Immature natural killer cell (primary cell): ENCODE measurements around the gene ITPR1. TPM values are rescaled to one million over a fixed set of nuclear protein-coding genes. Genes with fewer than 3 reads are reported as not detected.
"Not testable (repeated sequence)": the region's sequence is repeated elsewhere in the genome, so short reads cannot be mapped to it uniquely, and the experiment has no call there.

Experiments
- DNase-seq, 3 donors: peaks; one replicate each; pipeline ENCODE4 v3.0.0; 2022; ENCODE audit warnings: mixed read lengths in 1 of 3
- H3K27ac Mint-ChIP-seq, 6 donors: one replicate each; pipeline ENCODE4 v1.8.0; 2020; ENCODE audit warnings: mixed read lengths in 6 of 6, mild to moderate bottlenecking in 5 of 6, inconsistent platforms in 4 of 6, moderate library complexity in 3 of 6
- H3K27me3 Mint-ChIP-seq, 3 donors: one replicate each; pipeline ENCODE4 v1.8.0; 2020 to 2021; ENCODE audit warnings: low read depth in 3 of 3, mild to moderate bottlenecking in 3 of 3, mixed read lengths in 3 of 3, moderate library complexity in 3 of 3, inconsistent platforms in 1 of 3
- H3K36me3 Mint-ChIP-seq, 3 donors: one replicate each; pipeline ENCODE4 v1.8.0; 2020; ENCODE audit warnings: mixed read lengths in 3 of 3, inconsistent platforms in 2 of 3, mild to moderate bottlenecking in 2 of 3
- H3K4me1 Mint-ChIP-seq, 2 donors: one replicate each; pipeline ENCODE4 v1.8.0; 2020; ENCODE audit warnings: inconsistent platforms in 2 of 2, mild to moderate bottlenecking in 2 of 2, mixed read lengths in 2 of 2, moderate library complexity in 1 of 2
- H3K4me3 Mint-ChIP-seq, 5 donors: one replicate each; pipeline ENCODE4 v1.8.0; 2020; ENCODE audit warnings: mild to moderate bottlenecking in 5 of 5, mixed read lengths in 5 of 5, inconsistent platforms in 3 of 5, moderate library complexity in 3 of 5
- H3K9me3 Mint-ChIP-seq, 6 donors: one replicate each; pipeline ENCODE4 v1.8.0; 2020; ENCODE audit warnings: mild to moderate bottlenecking in 6 of 6, mixed read lengths in 6 of 6, inconsistent platforms in 4 of 6, moderate library complexity in 3 of 6
- polyA plus RNA-seq, 3 donors: library from polyadenylated mRNA; unstranded; fragments of 300-500 nt; fragmentation: Illumina TruSeq; gene quantifications; one replicate each; pipeline ENCODE4 v1.2.3, GENCODE V29; 2021

The ITPR1 gene
- polyA plus RNA-seq, 3 donors from 2014 or later: 3.0 to 14.7 (median 7.6) TPM

DNA sequence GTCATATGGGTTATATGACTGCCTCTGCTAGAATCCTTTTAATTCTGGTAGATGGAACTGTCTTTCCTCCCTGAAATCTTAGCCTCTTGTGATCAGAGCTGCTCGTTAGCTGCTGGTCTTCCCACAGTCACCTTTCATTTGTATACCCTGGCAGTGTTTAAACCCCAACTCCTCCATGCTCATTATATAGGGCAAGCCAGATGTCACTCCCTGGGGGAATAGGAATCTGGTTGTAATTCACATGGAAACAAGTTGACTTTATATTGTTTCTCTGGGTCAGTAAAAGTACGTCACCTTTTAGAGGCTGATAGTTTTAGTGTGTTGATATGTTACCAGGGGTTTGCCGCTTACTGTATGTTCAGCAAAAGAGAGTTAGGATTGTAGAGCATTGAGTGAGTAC is 103.5 kb downstream of the ITPR1 start:
- peaks cover 17 to 56% of the 10 kb centered on the region in 2 donors for H3K4me1 Mint-ChIP-seq
- no peaks in the 10 kb centered on the region for H3K36me3 Mint-ChIP-seq
- H3K4me3 Mint-ChIP-seq: no peak overlapping the region
- no peaks in the 10 kb centered on the region for H3K9me3 Mint-ChIP-seq
- H3K27me3 Mint-ChIP-seq: peaks cover 0 to 1% (median 0%) of the 10 kb centered on the region in 3 donors
- DNase-seq: no peak
- H3K27ac Mint-ChIP-seq: peak overlapping the region in 1 of 6 donors; percentile 60

- Mint-ChIP-seq H3K9me3 (no peaks in the 10 kb centered on the region), H3K4me1 (peaks cover 17 to 56% of the 10 kb centered on the region in 2 donors), H3K4me3 (no peak overlapping the region)
These were observed 104.2 kb downstream of the ITPR1 start for GRCh38 chr3:4597208-4597985.

GRCh38 chr3:4598232-4598631 is 105.1 kb downstream of the ITPR1 start:
- Mint-ChIP-seq H3K4me1 (peaks cover 17 to 53% of the 10 kb centered on the region in 2 donors), H3K27ac (peak overlapping the region in 2 of 6 donors; percentile 12 to 21)
- H3K36me3 Mint-ChIP-seq, H3K27me3 Mint-ChIP-seq, H3K9me3 Mint-ChIP-seq, H3K4me3 Mint-ChIP-seq, DNase-seq: not testable (repeated sequence)

More at GRCh38 chr3:4597208-4597985, 104.2 kb downstream of the ITPR1 start:
- no peak for DNase-seq
- Mint-ChIP-seq H3K36me3 (no peaks in the 10 kb centered on the region), H3K27ac (peak overlapping the region in 1 of 6 donors; percentile 21), H3K27me3 (peaks cover 0 to 1% (median 1%) of the 10 kb centered on the region in 3 donors)

GRCh38 chr3:4599612-4600011 is 106.5 kb downstream of the ITPR1 start:
- no peak overlapping the region for H3K27ac Mint-ChIP-seq
- DNase-seq: no peak
- H3K4me1 Mint-ChIP-seq: peaks cover 17 to 49% of the 10 kb centered on the region in 2 donors
- no peak overlapping the region for H3K4me3 Mint-ChIP-seq
- H3K27me3 Mint-ChIP-seq: peaks cover 0 to 1% (median 0%) of the 10 kb centered on the region in 3 donors
- H3K9me3 Mint-ChIP-seq: no peaks in the 10 kb centered on the region
- H3K36me3 Mint-ChIP-seq: no peaks in the 10 kb centered on the region

DNA sequence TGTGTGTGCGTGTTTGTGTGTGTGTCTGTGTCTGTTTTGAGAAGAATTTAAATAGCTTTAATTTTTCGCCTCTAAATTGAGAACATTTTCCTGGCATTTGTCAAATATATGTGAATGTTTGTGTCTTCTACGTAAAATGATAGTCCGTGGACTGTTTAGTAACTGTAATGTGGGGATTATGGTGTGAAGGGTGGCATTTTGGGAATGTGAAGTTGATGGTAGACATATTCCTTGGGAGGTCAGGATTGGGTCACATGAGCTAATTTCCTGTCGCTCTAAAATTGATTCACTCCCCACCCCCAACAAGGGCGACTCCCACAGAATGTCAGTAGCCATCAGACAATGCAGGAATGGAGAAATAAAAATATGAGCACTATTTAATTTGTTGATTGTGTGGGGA is 107.3 kb downstream of the ITPR1 start:
- Mint-ChIP-seq H3K27ac (no peak overlapping the region), H3K4me3 (no peak overlapping the region), H3K4me1 (peaks cover 16 to 44% of the 10 kb centered on the region in 2 donors), H3K9me3 (no peaks in the 10 kb centered on the region), H3K27me3 (peaks cover 0 to 1% (median 0%) of the 10 kb centered on the region in 3 donors), H3K36me3 (no peaks in the 10 kb centered on the region)
- no peak for DNase-seq

DNA sequence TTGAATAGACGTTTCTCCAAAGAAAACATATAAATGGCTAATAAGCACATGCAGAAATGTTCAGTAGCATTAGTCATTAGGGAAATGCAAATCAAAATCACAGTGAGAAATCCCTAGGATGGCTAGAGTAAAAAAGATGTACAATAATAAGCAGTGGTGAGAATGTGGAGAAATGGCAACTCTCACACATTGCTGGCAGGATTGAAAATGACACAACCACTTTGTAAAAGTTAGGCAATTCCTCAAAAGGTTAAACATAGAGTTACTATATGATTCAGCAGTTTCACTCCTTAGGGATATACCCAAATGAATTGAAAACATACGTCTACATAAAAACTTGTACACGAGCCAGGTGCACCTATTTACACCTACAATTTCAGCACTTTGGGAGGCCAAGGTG is 108.7 kb downstream of the ITPR1 start:
- no peaks in the 10 kb centered on the region for H3K9me3 Mint-ChIP-seq
- peaks cover 0 to 1% (median 0%) of the 10 kb centered on the region in 3 donors for H3K27me3 Mint-ChIP-seq
- no peak overlapping the region for H3K4me3 Mint-ChIP-seq
- no peak for DNase-seq
- H3K27ac Mint-ChIP-seq: no peak overlapping the region
- peaks cover 13 to 51% of the 10 kb centered on the region in 2 donors for H3K4me1 Mint-ChIP-seq
- no peaks in the 10 kb centered on the region for H3K36me3 Mint-ChIP-seq

- H3K4me1 Mint-ChIP-seq: peaks cover 0 to 29% of the 10 kb centered on the region in 2 donors
- H3K4me3 Mint-ChIP-seq: no peak overlapping the region
- no peaks in the 10 kb centered on the region for H3K36me3 Mint-ChIP-seq
- H3K9me3 Mint-ChIP-seq: no peaks in the 10 kb centered on the region
- peaks cover 0 to 1% (median 0%) of the 10 kb centered on the region in 3 donors for H3K27me3 Mint-ChIP-seq
- no peak overlapping the region for H3K27ac Mint-ChIP-seq
- no peak for DNase-seq
These were observed 111.5 kb downstream of the ITPR1 start for GRCh38 chr3:4604693-4605092.

- Mint-ChIP-seq H3K27ac (no peak overlapping the region), H3K4me3 (no peak overlapping the region), H3K9me3 (no peaks in the 10 kb centered on the region), H3K36me3 (no peaks in the 10 kb centered on the region), H3K4me1 (peaks cover 2 to 18% of the 10 kb centered on the region in 2 donors), H3K27me3 (peaks cover 0 to 1% (median 0%) of the 10 kb centered on the region in 3 donors)
- no peak for DNase-seq
These were observed 113.8 kb downstream of the ITPR1 start for GRCh38 chr3:4606911-4607310.

GRCh38 chr3:4613366-4613765 is 120.2 kb downstream of the ITPR1 start:
- H3K27ac Mint-ChIP-seq: no peak overlapping the region
- no peaks in the 10 kb centered on the region for H3K9me3 Mint-ChIP-seq
- DNase-seq: no peak
- no peak overlapping the region for H3K4me3 Mint-ChIP-seq
- no peaks in the 10 kb centered on the region for H3K27me3 Mint-ChIP-seq
- H3K4me1 Mint-ChIP-seq: peaks cover 0 to 2% of the 10 kb centered on the region in 2 donors
- no peaks in the 10 kb centered on the region for H3K36me3 Mint-ChIP-seq

- Mint-ChIP-seq H3K27ac (no peak overlapping the region), H3K4me1 (peaks cover 0 to 2% of the 10 kb centered on the region in 2 donors), H3K4me3 (no peak overlapping the region), H3K36me3 (no peaks in the 10 kb centered on the region), H3K27me3 (no peaks in the 10 kb centered on the region), H3K9me3 (no peaks in the 10 kb centered on the region)
- no peak for DNase-seq
These were observed 120.9 kb downstream of the ITPR1 start for GRCh38 chr3:4614070-4614469.

DNA sequence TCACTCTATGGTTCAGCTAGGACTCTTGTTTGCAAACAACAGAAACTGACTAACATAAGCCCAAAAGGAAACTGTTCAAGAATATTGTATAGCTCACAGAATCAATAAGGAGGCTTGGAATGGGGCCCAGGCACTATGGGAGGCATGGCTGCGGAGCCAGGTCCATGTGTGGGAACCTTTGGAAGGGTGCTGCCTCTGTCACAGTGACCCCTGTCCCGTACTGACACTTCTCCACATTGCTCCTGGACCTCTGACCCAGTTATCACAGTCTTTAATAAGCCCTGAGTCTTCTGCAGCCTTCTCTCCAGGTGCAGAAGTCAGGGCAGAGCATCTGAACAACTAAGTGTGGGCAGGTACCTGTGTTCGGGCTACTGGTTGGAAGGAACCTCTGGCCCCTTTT is 121.8 kb downstream of the ITPR1 start:
- no peaks in the 10 kb centered on the region for H3K36me3 Mint-ChIP-seq
- H3K4me3 Mint-ChIP-seq: no peak overlapping the region
- no peak overlapping the region for H3K27ac Mint-ChIP-seq

GRCh38 chr3:4615750-4616149 is 122.6 kb downstream of the ITPR1 start:
- no peaks in the 10 kb centered on the region for H3K9me3 Mint-ChIP-seq
- no peak overlapping the region for H3K27ac Mint-ChIP-seq
- H3K4me1 Mint-ChIP-seq: no peaks in the 10 kb centered on the region
- no peaks in the 10 kb centered on the region for H3K27me3 Mint-ChIP-seq
- H3K4me3 Mint-ChIP-seq: no peak overlapping the region
- no peaks in the 10 kb centered on the region for H3K36me3 Mint-ChIP-seq
- DNase-seq: no peak

More for the DNA sequence above, 121.8 kb downstream of the ITPR1 start:
- no peaks in the 10 kb centered on the region for H3K9me3 Mint-ChIP-seq
- DNase-seq: no peak
- H3K27me3 Mint-ChIP-seq: no peaks in the 10 kb centered on the region
- H3K4me1 Mint-ChIP-seq: peaks cover 0 to 2% of the 10 kb centered on the region in 2 donors

DNA sequence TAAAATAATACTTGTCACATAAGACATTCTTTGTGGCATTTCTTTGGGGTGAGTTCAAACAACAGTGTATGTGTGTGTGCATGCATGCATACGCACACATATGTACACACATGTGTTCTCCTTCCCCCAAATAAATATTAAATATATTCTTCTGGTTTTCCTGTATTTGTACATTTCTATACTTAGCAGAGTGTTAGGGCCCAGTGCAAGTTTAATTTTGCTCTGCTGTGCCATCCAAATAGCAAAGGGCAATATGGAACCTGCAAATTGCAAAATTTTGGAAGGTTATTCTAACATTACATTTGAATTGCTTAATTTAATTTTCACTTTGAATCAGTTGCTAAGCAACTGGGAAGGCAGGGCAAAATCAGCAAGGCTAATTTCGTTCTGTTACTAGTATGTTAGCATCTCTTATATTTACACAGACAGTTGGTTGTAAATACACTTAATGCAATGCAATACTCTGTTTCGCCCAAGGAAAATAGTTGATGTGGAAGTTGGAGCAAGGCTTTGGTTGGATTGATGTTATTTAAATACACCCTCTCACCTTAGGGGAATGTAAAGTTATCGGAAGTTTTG is 130.4 kb downstream of the ITPR1 start:
- H3K4me3 Mint-ChIP-seq: no peak overlapping the region
- peaks cover 0 to 2% (median 0%) of the 10 kb centered on the region in 6 donors for H3K9me3 Mint-ChIP-seq
- H3K27me3 Mint-ChIP-seq: no peaks in the 10 kb centered on the region
- no peak overlapping the region for H3K27ac Mint-ChIP-seq
- H3K36me3 Mint-ChIP-seq: peaks cover 4 to 11% (median 7%) of the 10 kb centered on the region in 3 donors
- H3K4me1 Mint-ChIP-seq: no peaks in the 10 kb centered on the region
- no peak for DNase-seq

GRCh38 chr3:4627651-4628375 is 134.7 kb downstream of the ITPR1 start:
- Mint-ChIP-seq H3K27ac (peak overlapping the region in 1 of 6 donors; percentile 27), H3K9me3 (no peaks in the 10 kb centered on the region)

More at GRCh38 chr3:4627651-4628375, 134.7 kb downstream of the ITPR1 start:
- Mint-ChIP-seq H3K36me3 (peaks cover 0 to 4% (median 0%) of the 10 kb centered on the region in 3 donors), H3K4me3 (no peak overlapping the region), H3K4me1 (no peaks in the 10 kb centered on the region), H3K27me3 (no peaks in the 10 kb centered on the region)
- DNase-seq: no peak
